ENCODE data around the gene CLEC4F.

CLEC4F gene

DNA sequence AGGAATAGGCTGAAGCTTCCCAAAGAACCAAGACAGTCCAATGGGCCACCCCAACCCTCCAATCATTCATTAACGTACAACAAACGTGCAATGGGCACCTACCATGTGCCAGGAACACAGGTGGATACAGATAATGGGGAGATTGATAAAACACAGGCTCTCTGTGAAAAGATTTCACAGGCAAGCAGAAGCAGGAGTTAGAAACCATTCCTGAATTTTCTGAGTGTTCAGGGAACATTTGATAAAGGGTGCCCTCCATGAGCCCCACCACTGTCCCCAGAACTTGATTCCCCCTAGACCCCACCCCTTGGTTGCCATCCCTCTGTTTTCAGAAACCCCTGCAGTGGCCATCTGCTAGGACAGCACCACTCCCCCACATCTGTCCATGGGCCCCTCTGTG, 13.7 kb upstream of the CLEC4F start:
- H3K4me3 ChIP-seq (ENCODE audit: control insufficient read depth, low read depth, low read length): no peak overlapping the region
- TF ChIP-seq, protein P1, sequence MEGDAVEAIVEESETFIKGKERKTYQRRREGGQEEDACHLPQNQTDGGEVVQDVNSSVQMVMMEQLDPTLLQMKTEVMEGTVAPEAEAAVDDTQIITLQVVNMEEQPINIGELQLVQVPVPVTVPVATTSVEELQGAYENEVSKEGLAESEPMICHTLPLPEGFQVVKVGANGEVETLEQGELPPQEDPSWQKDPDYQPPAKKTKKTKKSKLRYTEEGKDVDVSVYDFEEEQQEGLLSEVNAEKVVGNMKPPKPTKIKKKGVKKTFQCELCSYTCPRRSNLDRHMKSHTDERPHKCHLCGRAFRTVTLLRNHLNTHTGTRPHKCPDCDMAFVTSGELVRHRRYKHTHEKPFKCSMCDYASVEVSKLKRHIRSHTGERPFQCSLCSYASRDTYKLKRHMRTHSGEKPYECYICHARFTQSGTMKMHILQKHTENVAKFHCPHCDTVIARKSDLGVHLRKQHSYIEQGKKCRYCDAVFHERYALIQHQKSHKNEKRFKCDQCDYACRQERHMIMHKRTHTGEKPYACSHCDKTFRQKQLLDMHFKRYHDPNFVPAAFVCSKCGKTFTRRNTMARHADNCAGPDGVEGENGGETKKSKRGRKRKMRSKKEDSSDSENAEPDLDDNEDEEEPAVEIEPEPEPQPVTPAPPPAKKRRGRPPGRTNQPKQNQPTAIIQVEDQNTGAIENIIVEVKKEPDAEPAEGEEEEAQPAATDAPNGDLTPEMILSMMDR (IDR thresholded peaks at IDR 0.05; ENCODE audit: control insufficient read depth, insufficient read depth, low read depth, low read length, missing control alignments): no peak
- DNase-seq (ENCODE audit: low read depth): no peak

DNA sequence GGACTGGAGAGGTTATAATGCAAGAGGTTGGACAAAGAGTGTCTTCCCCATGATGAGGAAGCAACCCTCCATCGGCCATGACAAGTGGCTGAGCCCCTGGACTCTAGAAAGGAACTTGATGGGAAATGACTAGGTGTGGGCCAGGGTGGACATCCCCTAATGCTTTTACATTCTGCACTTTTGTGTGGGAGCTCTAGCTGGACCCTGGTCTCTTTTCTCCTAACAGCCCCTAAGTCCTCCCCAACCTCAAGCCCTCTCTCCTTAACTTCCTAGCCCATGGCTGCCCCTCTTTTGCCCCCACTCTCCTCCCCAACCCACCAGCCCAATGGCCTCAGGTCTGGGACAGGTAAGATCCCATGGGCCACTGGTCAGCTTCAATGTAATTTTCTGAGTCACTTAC, 12.8 kb upstream of the CLEC4F start:
- DNase-seq (ENCODE audit: low read depth): no peak
- TF ChIP-seq, protein P1 (IDR thresholded peaks at IDR 0.05; ENCODE audit: control insufficient read depth, insufficient read depth, low read depth, low read length, missing control alignments): no peak
- no peak overlapping the region for H3K4me3 ChIP-seq (ENCODE audit: control insufficient read depth, low read depth, low read length)

DNA sequence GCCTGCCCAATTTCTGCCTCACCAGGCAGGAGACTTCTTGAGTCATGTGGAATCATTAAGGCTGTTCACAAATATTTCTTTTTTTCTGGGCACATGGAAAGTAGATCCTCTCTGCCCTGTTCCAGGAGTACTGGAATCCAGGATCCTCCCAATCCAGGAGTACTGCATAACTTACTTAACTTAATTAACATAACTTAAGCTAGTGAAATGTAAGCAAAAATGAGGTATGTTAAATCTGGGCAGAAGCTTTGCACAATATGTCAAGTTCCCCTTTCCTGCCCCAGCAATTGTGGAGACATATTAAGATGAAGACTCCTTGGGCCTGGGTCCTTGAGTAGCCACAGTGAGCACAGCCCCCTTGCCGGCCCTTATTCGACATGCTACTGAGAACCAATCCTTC, 12.0 kb upstream of the CLEC4F start:
- TF ChIP-seq, protein P1 (IDR thresholded peaks at IDR 0.05; ENCODE audit: control insufficient read depth, insufficient read depth, low read depth, low read length, missing control alignments): no peak
- no peak overlapping the region for H3K4me3 ChIP-seq (ENCODE audit: control insufficient read depth, low read depth, low read length)
- DNase-seq (ENCODE audit: low read depth): no peak

DNA sequence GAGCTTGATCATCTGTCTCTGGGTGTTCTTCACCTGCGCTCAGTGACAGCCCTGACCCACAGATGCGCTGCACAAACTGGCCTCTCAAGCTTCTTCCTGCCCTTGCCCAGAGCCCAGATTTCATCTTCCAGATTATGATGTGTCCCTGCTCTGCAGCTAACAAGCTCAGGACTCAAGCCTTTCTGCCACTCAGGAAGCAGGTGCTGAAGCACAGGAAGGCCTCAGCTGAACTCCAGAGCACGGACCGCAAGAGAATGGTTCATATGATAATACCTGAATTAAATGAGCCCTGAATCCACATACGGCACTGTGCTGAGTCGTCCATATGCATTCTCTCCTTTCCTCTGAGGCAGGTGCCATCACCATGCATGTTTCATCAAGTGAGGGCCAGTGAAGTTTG, 11.5 kb upstream of the CLEC4F start:
- DNase-seq (ENCODE audit: low read depth): no peak
- H3K4me3 ChIP-seq (ENCODE audit: control insufficient read depth, low read depth, low read length): no peak overlapping the region
- TF ChIP-seq, protein P1 (IDR thresholded peaks at IDR 0.05; ENCODE audit: control insufficient read depth, insufficient read depth, low read depth, low read length, missing control alignments): no peak

DNA sequence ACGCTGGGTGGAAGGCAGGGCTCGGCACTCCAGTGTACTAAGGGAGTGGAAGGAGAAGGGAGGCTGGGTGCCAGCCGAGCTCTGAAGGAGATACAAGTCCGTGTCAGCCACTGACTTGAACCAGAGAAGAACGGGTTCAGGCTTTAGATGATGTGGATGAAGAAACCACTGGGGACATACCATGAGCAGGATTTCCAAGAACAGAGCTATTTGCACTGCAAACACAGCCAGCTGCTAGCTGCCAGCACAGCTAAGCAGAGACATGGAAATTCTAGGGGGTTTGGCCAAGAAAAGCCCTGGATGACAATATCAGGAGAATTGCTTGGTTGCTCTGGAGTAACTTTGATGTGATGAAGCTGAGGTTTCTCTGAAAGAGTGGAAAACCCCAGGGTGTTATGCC, 10.0 kb upstream of the CLEC4F start:
- DNase-seq (ENCODE audit: low read depth): no peak
- TF ChIP-seq, protein P1 (IDR thresholded peaks at IDR 0.05; ENCODE audit: control insufficient read depth, insufficient read depth, low read depth, low read length, missing control alignments): no peak
- H3K4me3 ChIP-seq (ENCODE audit: control insufficient read depth, low read depth, low read length): no peak overlapping the region

DNA sequence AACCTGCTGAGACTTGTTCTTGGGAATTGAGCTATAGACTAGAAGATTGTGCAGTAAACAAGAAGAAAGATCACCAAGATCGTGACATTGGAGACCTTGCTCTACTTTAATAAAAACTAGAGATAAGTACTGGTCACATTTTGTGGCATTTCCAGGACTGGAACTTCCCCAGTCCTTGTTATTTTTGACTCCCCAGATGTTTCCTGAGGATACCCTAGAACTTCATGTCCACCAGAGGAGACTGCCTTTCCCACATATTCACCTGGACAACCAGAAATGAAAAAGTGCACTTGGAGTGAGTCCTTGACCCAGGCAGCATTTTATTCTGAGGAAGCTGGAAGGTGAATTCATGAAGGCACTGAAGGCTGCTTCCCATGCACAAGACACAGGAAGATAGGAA, 9.5 kb upstream of the CLEC4F start:
- no peak overlapping the region for H3K4me3 ChIP-seq (ENCODE audit: control insufficient read depth, low read depth, low read length)
- no peak for DNase-seq (ENCODE audit: low read depth)
- TF ChIP-seq, protein P1 (IDR thresholded peaks at IDR 0.05; ENCODE audit: control insufficient read depth, insufficient read depth, low read depth, low read length, missing control alignments): no peak

Data from AG09309 (cell line).